HUES48 (cell line): ENCODE measurements around the gene LCOR.

Source experiments
- H3K27ac ChIP-seq: one replicate; pipeline ENCODE4 v1.7.0; 2013; ENCODE audit warnings: low read depth, low read length, inconsistent platforms
- H3K27me3 ChIP-seq: 2 replicates; pipeline ENCODE4 v1.6.1; 2013; ENCODE audit warnings: mild to moderate bottlenecking, low read length; ENCODE audit not compliant: control insufficient read depth, insufficient read depth
- H3K36me3 ChIP-seq: 2 replicates; pipeline ENCODE4 v1.6.1; 2013; ENCODE audit warnings: low read length; ENCODE audit not compliant: control insufficient read depth, insufficient read depth
- H3K4me1 ChIP-seq: 2 replicates; pipeline ENCODE4 v1.6.1; 2013; ENCODE audit warnings: mild to moderate bottlenecking, low read length; ENCODE audit not compliant: control insufficient read depth, insufficient read depth
- H3K4me3 ChIP-seq: 2 replicates; pipeline ENCODE4 v1.5.1; 2013; ENCODE audit warnings: mild to moderate bottlenecking, low read depth, low read length
- H3K9ac ChIP-seq: 2 replicates; pipeline ENCODE4 v1.6.1; 2013; ENCODE audit warnings: mild to moderate bottlenecking, low read depth, low read length, moderate library complexity
- H3K9me3 ChIP-seq: 2 replicates; pipeline ENCODE4 v1.6.1; 2013; ENCODE audit warnings: low read length; ENCODE audit not compliant: control insufficient read depth, insufficient read depth

The LCOR gene

DNA sequence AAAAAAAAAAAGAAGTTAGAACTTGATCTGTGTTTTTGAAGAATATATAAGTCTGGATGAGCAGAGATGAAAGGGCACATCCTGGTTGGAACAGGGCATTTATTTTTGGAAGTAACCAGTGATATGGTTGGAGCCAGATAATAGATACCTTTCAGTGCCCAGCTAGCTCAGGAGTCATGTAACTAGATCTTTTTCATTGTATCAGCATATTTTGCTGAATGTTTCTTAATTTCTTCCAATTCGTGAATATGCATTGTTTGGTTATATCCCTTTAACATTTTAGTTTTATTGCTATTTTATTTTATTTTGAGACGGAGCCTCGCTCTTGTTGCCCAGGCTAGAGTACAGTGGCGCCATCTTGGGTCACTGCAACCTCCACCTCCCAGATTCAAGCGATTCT is 81.8 kb downstream of the LCOR start:
- no peak overlapping the region for H3K27ac ChIP-seq
- no peaks in the 10 kb centered on the region for H3K9me3 ChIP-seq
- H3K27me3 ChIP-seq, result no peaks in the 10 kb centered on the region
- no peak overlapping the region for H3K4me3 ChIP-seq
- peaks cover 7% of the 10 kb centered on the region; the same call in 1 of the 2 replicates for H3K4me1 ChIP-seq
- H3K9ac ChIP-seq, result no peak overlapping the region
- peaks cover 2% of the 10 kb centered on the region; the same call in 1 of the 2 replicates for H3K36me3 ChIP-seq

DNA sequence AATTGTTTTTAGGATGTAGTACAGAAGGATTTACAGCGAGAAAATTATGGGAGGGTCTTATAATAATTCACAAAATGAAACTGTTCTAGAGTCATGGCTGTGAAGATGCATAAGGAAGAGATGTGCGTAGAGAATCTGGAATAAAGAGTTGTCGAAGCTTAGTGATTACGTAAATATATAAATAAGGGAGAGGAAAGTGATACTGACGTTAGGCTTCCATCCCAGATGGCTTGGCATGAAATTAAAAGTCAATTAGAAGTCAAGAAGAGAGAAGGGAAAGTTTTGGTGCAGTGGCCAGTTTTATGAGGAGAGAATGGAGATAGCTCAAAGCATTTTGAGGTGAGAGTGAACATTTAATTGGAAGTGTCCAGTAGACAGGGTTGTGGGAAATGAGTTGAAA is 85.5 kb downstream of the LCOR start:
- Histone ChIP-seq H3K4me3 (no peak overlapping the region), H3K27ac (no peak overlapping the region), H3K36me3 (peaks cover 2% of the 10 kb centered on the region; the same call in 1 of the 2 replicates), H3K9me3 (no peaks in the 10 kb centered on the region), H3K4me1 (no peaks in the 10 kb centered on the region), H3K9ac (no peak overlapping the region), H3K27me3 (no peaks in the 10 kb centered on the region)

DNA sequence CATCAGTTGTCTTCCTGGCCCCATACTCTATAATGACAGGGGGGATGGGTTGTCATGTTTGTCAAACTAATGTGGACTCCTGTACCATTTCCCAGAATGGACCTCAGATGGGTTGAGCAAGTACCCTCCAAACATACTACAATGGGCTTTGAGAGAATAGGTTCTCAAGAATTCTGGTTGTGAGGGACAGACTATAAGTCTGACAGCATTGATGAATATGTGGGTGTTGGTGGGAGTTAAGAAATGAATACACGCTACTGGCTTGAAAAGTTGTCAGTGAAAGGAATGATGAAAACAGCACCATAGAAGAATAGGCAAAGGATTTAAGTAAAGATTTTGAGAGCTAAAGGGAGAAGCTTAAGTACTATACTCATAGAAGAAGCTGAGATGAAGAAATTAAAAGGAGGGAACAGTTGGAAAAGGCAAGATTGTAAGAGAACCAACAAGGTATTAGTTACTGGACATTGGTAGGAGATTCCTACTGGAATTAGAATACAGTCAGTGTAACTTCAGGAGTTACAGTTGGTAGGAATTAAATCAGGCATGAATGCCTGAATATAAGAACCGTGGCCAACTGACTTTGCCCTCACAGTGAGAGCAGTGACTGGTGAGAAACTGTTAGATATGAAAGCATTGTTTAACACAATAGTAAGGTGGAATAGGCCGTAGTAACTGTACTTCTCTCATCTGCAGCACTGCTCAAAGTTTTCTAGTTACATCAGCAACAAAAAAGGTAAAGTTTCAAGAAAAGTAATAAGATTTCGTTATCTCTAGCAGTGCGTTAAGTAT is 86.3 kb downstream of the LCOR start:
- no peak overlapping the region for H3K9ac ChIP-seq
- no peaks in the 10 kb centered on the region for H3K4me1 ChIP-seq
- H3K4me3 ChIP-seq, result no peak overlapping the region
- H3K36me3 ChIP-seq, result peaks cover 2% of the 10 kb centered on the region; the same call in 1 of the 2 replicates
- H3K27ac ChIP-seq, result no peak overlapping the region
- no peaks in the 10 kb centered on the region for H3K27me3 ChIP-seq
- no peaks in the 10 kb centered on the region for H3K9me3 ChIP-seq

DNA sequence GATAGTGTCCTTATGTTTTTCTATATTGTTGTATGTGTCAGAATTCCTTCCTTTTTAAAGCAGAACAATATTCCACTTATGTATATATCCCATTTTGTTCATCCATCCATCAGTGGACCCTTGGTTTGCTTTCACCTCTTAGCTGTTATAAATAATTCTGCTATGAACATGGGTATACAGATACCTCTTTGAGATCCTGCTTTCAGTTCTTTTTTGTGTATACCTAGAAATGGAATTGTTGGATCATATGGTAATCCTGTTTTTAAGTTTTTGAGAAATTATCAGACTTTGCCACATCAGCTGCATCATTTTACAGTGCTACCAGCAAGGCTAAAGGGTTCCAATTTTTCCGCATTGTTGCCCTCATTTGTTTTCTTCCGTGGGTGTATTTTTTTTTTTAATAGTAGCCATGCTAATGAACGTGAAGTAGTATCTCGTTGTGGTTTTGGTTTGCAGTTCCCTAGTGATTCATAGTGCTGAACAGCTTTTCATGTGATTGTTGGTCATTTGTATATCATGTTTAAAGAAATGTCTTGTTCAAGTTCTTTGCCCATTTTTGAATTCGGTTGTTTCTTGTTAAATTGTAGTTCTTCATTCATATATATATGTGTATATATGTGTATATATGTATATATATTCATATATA is 87.8 kb downstream of the LCOR start:
- no peak overlapping the region for H3K27ac ChIP-seq
- H3K9ac ChIP-seq, result no peak overlapping the region
- H3K4me3 ChIP-seq, result no peak overlapping the region
- H3K9me3 ChIP-seq, result no peaks in the 10 kb centered on the region
- peaks cover 6% of the 10 kb centered on the region; the same call in 1 of the 2 replicates for H3K36me3 ChIP-seq
- no peaks in the 10 kb centered on the region for H3K27me3 ChIP-seq
- no peaks in the 10 kb centered on the region for H3K4me1 ChIP-seq

DNA sequence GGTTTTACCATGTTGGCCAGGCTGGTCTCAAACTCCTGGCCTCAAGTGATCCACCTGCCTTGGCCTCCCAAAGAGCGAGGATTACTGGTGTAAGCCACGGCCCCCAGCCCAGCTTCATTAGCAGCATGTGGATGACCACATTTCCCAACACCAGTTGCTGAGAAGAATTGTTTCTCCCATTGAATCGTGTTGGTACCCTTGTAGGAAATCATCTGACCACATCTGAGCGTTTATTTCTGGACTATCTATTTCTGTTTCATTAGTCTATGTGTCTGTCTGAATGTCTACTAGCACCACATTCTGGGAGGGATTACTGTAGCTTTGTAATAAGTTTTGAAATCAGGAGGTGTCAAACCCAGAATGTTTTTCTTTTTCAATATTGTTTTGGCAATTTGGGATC is 89.6 kb downstream of the LCOR start:
- H3K36me3 ChIP-seq, result peaks cover 4% of the 10 kb centered on the region; the same call in 1 of the 2 replicates
- no peaks in the 10 kb centered on the region for H3K4me1 ChIP-seq
- no peaks in the 10 kb centered on the region for H3K27me3 ChIP-seq
- H3K27ac ChIP-seq, result no peak overlapping the region
- H3K9ac ChIP-seq, result no peak overlapping the region
- no peak overlapping the region for H3K4me3 ChIP-seq
- no peaks in the 10 kb centered on the region for H3K9me3 ChIP-seq

DNA sequence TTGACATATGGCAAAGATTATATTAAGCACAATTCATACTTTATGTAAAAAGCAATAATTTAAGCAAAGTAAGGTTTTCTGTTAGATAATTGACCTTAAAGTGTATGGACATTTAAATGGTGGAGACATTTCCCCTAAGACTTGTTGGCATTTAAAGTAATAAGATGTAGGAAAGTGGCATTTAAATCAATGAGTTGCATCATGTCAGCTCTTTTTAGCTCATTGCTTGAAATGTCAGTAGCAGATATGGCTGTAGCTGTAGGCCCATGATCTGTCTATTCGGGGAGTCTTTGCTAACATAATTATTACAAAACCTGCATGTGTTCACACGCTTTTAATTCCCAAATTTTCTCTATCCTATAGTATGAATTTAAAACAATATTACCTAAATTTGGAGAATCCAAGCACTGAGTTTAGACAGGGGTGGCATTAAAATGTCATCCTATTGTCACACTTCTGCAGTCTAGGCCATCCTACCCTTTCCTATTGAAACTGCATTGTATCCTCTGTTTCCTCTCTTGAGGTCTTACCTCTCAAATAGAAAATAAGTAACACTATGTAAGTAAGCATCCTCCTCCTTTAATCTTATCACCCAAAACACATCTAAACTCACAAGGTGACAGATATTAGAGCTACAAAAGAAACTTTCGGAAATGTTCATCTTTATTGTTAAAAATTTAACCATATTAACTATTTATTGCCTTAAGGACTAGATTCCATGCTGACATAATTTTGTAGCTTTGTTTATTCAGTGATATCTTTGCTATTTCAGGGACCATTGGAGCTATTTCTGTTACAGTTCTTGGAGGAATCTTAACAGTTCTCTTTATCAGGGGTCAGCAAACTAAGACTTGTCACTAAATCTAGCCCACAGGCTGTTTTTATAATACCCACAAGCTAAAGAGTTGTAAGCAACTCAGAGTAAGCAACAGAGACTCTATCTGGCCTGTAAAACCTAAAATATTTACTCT is 91.2 kb downstream of the LCOR start:
- Histone ChIP-seq H3K9ac (no peak overlapping the region), H3K9me3 (no peaks in the 10 kb centered on the region), H3K4me1 (no peaks in the 10 kb centered on the region), H3K27me3 (no peaks in the 10 kb centered on the region), H3K36me3 (peaks cover 4% of the 10 kb centered on the region; the same call in 1 of the 2 replicates), H3K27ac (no peak overlapping the region), H3K4me3 (no peak overlapping the region)

DNA sequence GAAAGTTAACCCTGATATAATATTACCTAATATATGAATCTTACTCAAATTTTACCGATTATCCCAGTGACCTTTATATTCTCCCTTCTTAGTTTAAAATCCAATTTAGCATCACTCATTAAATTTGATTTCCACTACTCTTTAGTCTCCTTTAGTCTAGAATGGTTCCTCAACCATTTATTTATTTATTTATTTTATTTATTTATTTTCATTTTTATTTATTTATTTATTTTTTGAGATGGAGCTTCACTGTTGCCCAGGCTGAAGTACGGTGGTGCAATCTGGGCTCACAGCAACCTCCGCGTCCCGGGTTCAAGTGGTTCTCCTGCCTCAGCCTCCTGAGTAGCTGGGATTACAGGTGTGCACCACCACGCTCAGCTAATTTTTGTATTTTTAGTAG is 92.8 kb downstream of the LCOR start:
- peaks cover 4% of the 10 kb centered on the region; the same call in 1 of the 2 replicates for H3K36me3 ChIP-seq
- H3K9me3 ChIP-seq, result no peaks in the 10 kb centered on the region
- H3K27ac ChIP-seq, result no peak overlapping the region
- H3K9ac ChIP-seq, result no peak overlapping the region
- no peaks in the 10 kb centered on the region for H3K27me3 ChIP-seq
- no peaks in the 10 kb centered on the region for H3K4me1 ChIP-seq
- H3K4me3 ChIP-seq, result no peak overlapping the region

DNA sequence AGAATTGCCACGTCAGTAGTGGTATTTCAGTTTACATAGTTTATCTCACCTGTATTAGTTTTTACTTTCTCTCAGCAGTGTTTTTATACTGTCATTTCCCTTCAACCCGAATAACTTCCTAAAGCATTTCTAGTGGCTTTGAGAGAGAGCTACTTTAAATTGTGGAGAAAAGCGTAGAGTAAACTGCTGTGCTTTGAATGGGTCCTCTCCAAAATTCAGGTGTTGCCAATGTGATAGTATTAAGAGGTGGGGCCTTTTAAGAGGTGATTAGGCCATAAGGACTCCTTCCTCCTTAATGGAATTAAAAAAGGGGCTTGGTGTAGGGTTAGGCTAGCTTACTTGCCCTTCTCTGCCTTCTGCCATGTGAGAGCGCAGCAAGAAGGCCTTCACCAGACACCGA is 98.4 kb downstream of the LCOR start:
- Histone ChIP-seq H3K27me3 (no peaks in the 10 kb centered on the region), H3K4me1 (no peaks in the 10 kb centered on the region), H3K27ac (peak overlapping the region; percentile 35), H3K9me3 (no peaks in the 10 kb centered on the region), H3K4me3 (no peak overlapping the region), H3K36me3 (no peaks in the 10 kb centered on the region), H3K9ac (no peak overlapping the region)

DNA sequence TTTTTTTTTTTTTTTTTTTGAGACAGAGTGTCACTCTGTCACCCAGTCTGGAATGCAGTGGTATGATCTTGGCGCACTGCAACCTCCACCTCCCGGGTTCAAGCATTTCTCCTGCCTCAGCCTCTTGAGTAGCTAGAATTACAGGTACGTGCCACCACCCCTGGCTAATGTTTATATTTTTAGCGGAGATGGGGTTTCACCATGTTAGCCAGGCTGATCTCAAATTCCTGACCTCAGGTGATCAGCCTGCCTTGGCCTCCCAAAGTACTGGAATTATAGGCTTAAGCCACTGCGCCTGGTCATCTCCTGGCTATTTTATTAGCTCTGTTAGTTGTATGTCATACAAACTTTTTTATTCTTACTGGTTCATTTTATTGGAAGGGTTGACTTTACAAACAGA is 103.0 kb downstream of the LCOR start:
- Histone ChIP-seq H3K4me1 (no peaks in the 10 kb centered on the region), H3K36me3 (0 out of 2 replicates have a peak, but pooled peaks cover 4% of the 10 kb centered on the region), H3K9me3 (peaks cover 4% of the 10 kb centered on the region; the same call in 1 of the 2 replicates), H3K9ac (no peak overlapping the region), H3K4me3 (no peak overlapping the region), H3K27ac (no peak overlapping the region), H3K27me3 (no peaks in the 10 kb centered on the region)

DNA sequence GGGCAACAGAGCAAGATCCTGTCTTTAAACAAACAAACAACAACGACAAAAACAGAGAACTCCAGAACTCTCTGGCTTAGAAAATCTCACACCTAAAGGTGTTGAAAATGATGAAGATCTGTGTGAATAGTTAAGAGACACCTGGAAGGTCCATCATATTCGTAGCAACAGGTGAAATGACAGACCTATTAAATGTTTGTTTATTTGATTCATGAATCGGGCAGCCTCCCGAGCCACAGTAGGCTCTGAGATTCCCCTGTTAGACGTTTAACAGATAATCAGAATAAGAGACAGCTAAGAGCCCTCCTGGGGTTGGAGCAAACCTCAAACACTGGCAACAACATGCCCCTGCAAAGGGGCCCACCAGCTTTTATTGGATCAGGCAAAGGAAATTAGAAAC is 103.7 kb downstream of the LCOR start:
- H3K4me3 ChIP-seq, result no peak overlapping the region
- H3K4me1 ChIP-seq, result no peaks in the 10 kb centered on the region
- 0 out of 2 replicates have a peak, but pooled peaks cover 4% of the 10 kb centered on the region for H3K36me3 ChIP-seq
- H3K27me3 ChIP-seq, result no peaks in the 10 kb centered on the region
- H3K9ac ChIP-seq, result no peak overlapping the region
- H3K9me3 ChIP-seq, result peaks cover 4% of the 10 kb centered on the region; the same call in 1 of the 2 replicates
- no peak overlapping the region for H3K27ac ChIP-seq
